ENCODE results near the gene DNAJC1. TPM values are rescaled to one million over a fixed set of nuclear protein-coding genes. Genes with fewer than 3 reads are reported as not detected.
A peak's percentile ranks its signal among the peaks of the same experiment; 100 is the strongest.

DNAJC1 gene
- total and polyA plus RNA-seq, 2 experiments from 2014 or later = 32.6 to 57.1 TPM

- Histone ChIP-seq H3K4me1 (ENCODE audit: low read depth) (peaks cover 17% of the 10 kb centered on the region), H3K9me3 (ENCODE audit: low read depth) (no peaks in the 10 kb centered on the region), H3K4me3 (no peak overlapping the region), H3K27ac (no peak overlapping the region), H3K36me3 (no peaks in the 10 kb centered on the region), H3K27me3 (no peaks in the 10 kb centered on the region)
- no peak for TF ChIP-seq CTCF (IDR thresholded peaks at IDR 0.05; ENCODE audit: low read depth, low read length)
- DNase-seq (ENCODE audit: low read depth in 1 of 2, low spot score in 1 of 2) = no peak
These were observed 244.3 kb downstream of the DNAJC1 start for GRCh38 chr10:21759232-21759631.

- Histone ChIP-seq H3K27ac (no peak overlapping the region), H3K27me3 (no peaks in the 10 kb centered on the region), H3K4me1 (ENCODE audit: low read depth) (peaks cover 20% of the 10 kb centered on the region), H3K4me3 (no peak overlapping the region), H3K36me3 (no peaks in the 10 kb centered on the region), H3K9me3 (ENCODE audit: low read depth) (no peaks in the 10 kb centered on the region)
- no peak for DNase-seq (ENCODE audit: low read depth in 1 of 2, low spot score in 1 of 2)
- TF ChIP-seq CTCF (IDR thresholded peaks at IDR 0.05; ENCODE audit: low read depth, low read length) = no peak
These were observed 244.8 kb downstream of the DNAJC1 start for GRCh38 chr10:21758696-21759095.

GRCh38 chr10:21758239-21758638, 245.3 kb downstream of the DNAJC1 start:
- Histone ChIP-seq H3K4me1 (ENCODE audit: low read depth) (peaks cover 20% of the 10 kb centered on the region), H3K4me3 (no peak overlapping the region), H3K27ac (no peak overlapping the region), H3K36me3 (no peaks in the 10 kb centered on the region), H3K27me3 (no peaks in the 10 kb centered on the region), H3K9me3 (ENCODE audit: low read depth) (no peaks in the 10 kb centered on the region)
- no peak for DNase-seq (ENCODE audit: low read depth in 1 of 2, low spot score in 1 of 2)
- TF ChIP-seq CTCF (IDR thresholded peaks at IDR 0.05; ENCODE audit: low read depth, low read length) = no peak

GRCh38 chr10:21757185-21757901, 246.2 kb downstream of the DNAJC1 start:
- Histone ChIP-seq H3K36me3 (no peaks in the 10 kb centered on the region), H3K27me3 (no peaks in the 10 kb centered on the region), H3K27ac (peak overlapping the region; percentile 26), H3K4me3 (no peak overlapping the region), H3K4me1 (ENCODE audit: low read depth) (peaks cover 20% of the 10 kb centered on the region), H3K9me3 (ENCODE audit: low read depth) (no peaks in the 10 kb centered on the region)
- no peak for TF ChIP-seq CTCF (IDR thresholded peaks at IDR 0.05; ENCODE audit: low read depth, low read length)
- peak; percentile 17 to 45 for DNase-seq (ENCODE audit: low read depth in 1 of 2, low spot score in 1 of 2)

GRCh38 chr10:21756707-21757106, 246.8 kb downstream of the DNAJC1 start:
- TF ChIP-seq CTCF (IDR thresholded peaks at IDR 0.05; ENCODE audit: low read depth, low read length) = no peak

More at GRCh38 chr10:21756707-21757106, 246.8 kb downstream of the DNAJC1 start:
- no peak for DNase-seq (ENCODE audit: low read depth in 1 of 2, low spot score in 1 of 2)
- Histone ChIP-seq H3K36me3 (no peaks in the 10 kb centered on the region), H3K27me3 (no peaks in the 10 kb centered on the region), H3K4me3 (no peak overlapping the region), H3K27ac (no peak overlapping the region), H3K9me3 (ENCODE audit: low read depth) (no peaks in the 10 kb centered on the region), H3K4me1 (ENCODE audit: low read depth) (peaks cover 20% of the 10 kb centered on the region)
